ENCODE measurements around the gene SLC52A1.
"Not testable (repeated sequence)": the region's sequence is repeated elsewhere in the genome, so short reads cannot be mapped to it uniquely, and the experiment has no call there.

The SLC52A1 gene

DNA sequence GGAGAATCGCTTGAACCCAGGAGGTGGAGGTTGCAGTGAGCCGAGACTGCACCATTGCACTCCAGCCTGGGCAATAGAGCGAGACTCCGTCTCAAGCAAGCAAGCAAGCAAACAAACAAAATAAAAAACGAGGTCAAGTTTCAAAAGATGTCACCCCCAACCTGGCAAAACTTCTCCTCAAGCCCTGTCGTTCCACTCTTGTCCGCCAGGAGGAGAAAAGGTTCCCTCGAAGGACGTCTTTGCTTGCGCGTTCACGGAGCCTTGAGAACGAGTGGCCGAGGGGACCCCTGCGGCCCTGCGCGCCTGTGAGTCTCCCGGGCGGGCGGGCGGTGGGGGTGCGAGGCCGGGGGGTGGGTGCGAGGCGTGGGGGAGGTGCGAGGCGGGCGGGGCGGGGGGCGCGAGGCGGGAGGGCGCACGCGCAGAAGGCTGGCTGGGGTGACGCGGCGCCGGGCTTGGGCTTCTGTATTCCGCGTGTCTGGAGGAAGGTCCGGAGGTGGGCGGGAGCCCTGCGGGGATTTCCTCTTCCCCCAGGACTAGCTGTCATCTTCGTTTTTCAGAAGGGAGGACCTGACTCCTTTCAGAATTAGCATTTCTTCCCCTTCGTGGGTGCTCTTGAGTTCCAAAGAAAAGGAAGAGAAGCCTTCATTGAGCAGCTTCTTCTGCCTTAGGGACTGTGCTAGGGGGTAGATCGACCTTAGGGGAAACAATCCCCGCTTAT is 3.7 kb downstream of the SLC52A1 start:
- peak; percentile 65 for DNase-seq (ENCODE audit: low spot score)

GRCh38 chr17:5030168-5030567 is 5.1 kb downstream of the SLC52A1 start:
- DNase-seq (ENCODE audit: low spot score), result not testable (repeated sequence)

GRCh38 chr17:5027916-5028315 is 7.3 kb downstream of the SLC52A1 start:
- DNase-seq (ENCODE audit: low spot score), result no peak

GRCh38 chr17:5027299-5027698 is 7.9 kb downstream of the SLC52A1 start:
- DNase-seq (ENCODE audit: low spot score), result no peak

- DNase-seq (ENCODE audit: low spot score), result no peak
These were observed 10.6 kb downstream of the SLC52A1 start for GRCh38 chr17:5024604-5025003.

- DNase-seq (ENCODE audit: low spot score), result no peak
These were observed 11.6 kb downstream of the SLC52A1 start for GRCh38 chr17:5023588-5024147.

DNA sequence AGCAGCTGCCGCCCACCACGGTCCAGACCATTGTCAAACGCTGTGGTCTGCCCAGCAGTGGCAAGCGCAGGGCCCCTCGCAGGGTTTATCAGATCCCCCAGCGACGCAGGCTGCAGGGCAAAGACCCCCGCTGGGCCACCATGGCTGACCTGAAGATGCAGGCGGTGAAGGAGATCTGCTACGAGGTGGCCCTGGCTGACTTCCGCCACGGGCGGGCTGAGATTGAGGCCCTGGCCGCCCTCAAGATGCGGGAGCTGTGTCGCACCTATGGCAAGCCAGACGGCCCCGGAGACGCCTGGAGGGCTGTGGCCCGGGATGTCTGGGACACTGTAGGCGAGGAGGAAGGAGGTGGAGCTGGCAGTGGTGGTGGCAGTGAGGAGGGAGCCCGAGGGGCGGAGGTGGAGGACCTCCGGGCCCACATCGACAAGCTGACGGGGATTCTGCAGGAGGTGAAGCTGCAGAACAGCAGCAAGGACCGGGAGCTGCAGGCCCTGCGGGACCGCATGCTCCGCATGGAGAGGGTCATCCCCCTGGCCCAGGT is 13.0 kb downstream of the SLC52A1 start:
- no peak for DNase-seq (ENCODE audit: low spot score)

DNA sequence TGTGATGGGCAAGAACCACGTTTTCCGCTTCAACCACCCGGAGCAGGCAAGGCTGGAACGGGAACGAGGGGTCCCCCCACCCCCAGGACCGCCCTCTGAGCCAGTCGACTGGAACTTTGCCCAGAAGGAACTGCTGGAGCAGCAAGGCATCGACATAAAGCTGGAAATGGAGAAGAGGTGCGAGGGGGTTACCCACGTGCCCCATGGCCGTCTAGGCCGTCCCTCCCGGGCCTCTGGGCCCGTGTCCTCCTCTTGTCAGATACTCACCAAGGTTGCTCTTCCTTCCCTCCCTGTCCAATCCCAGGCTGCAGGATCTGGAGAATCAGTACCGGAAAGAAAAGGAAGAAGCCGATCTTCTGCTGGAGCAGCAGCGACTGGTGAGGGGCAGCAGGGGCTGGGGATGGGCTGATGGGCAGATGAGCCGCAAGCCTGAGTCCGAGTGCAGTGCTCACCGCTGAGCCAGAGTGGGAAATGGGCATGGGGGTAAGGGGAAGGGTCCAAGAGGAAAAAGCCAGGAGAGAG is 14.7 kb downstream of the SLC52A1 start:
- no peak for DNase-seq (ENCODE audit: low spot score)

DNA sequence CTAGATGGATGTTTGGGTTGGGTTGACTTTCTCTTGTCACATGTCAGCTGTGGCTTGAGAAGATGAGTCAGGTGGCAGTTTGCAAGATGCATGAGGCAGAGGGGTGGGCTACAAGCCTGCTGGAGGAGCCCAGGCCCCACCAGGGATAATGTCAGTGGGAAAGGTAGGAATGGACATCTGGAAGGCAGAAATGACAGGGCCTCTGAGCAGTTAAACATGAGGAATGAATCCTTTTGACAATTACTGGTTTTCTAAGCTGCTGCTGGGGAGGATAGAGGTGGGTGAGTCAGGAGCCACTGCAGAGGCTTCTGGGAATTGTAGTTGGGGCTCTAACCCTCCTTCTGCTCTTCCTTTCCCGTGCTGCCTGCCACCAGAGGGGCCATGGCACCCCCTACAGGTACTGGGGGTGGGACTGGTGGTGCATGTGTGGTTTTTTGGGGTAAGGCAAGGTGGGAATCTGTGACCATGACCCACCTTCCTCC is 15.7 kb downstream of the SLC52A1 start:
- DNase-seq (ENCODE audit: low spot score), result no peak

- no peak for DNase-seq (ENCODE audit: low spot score)
These were observed 20.9 kb downstream of the SLC52A1 start for GRCh38 chr17:5014357-5014756.

- DNase-seq (ENCODE audit: low spot score), result no peak
These were observed 23.3 kb downstream of the SLC52A1 start for GRCh38 chr17:5011928-5012327.

DNA sequence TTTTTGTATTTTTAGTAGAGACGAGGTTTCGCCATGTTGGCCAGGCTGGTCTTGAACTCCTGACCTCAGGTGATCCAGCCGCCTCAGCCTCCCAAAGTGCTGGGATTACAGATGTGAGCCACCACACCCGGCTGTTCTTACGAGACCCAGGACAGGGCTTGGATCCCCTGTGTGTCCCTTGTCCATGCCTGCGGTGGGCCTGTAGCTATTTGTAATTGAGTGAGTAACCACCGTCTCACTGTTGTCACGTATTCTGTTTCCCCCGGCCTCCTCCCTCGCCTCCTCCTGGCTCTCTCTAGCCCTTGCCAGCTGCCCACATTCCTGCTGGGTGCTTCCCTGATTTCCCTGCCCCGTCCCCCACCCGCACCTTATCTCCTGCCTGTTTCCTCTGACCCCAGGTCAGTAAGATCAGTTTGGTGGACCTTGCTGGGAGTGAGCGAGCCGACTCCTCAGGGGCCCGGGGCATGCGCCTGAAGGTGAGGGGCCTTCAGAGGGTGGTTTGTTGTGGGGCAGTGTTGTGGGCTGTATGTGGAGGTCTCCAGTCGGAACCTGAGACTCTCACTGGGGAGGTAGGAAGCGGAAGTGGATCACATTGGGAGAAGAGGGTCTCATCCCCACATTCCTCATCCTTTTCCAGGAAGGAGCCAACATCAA is 31.9 kb downstream of the SLC52A1 start:
- no peak for DNase-seq (ENCODE audit: low spot score)

GRCh38 chr17:5002121-5002788 is 33.0 kb downstream of the SLC52A1 start:
- no peak for DNase-seq (ENCODE audit: low spot score)

GRCh38 chr17:5000237-5000639 is 35.0 kb downstream of the SLC52A1 start:
- no peak for DNase-seq (ENCODE audit: low spot score)

GRCh38 chr17:4999430-5000093 is 35.7 kb downstream of the SLC52A1 start:
- DNase-seq (ENCODE audit: low spot score), result no peak

- no peak for DNase-seq (ENCODE audit: low spot score)
These were observed 36.3 kb downstream of the SLC52A1 start for GRCh38 chr17:4998732-4999429.

GRCh38 chr17:4998027-4998731 is 37.0 kb downstream of the SLC52A1 start:
- peak; percentile 10 for DNase-seq (ENCODE audit: low spot score)

GRCh38 chr17:4997302-4998026 is 37.8 kb downstream of the SLC52A1 start, which contains the start of the genes INCA1 and KIF1C:
Gene INCA1, minus strand, starts transcription at chr17:4997522. Its CDS starts 3,085 bp downstream, at chr17:4994437.
Gene KIF1C, plus strand, starts transcription at chr17:4997950. Its CDS starts 2,297 bp downstream, at chr17:5000247.
- DNase-seq (ENCODE audit: low spot score), result peak; percentile 91

GRCh38 chr17:4994081-4994595 is 41.1 kb downstream of the SLC52A1 start:
- no peak for DNase-seq (ENCODE audit: low spot score)

Data from hematopoietic multipotent progenitor cell treated with erythropoietin and hydrocortisone succinate and interleukin-3 and kit ligand, for 15 days (in vitro differentiated cells).